NT2/D1 (cell line): ENCODE results near the gene ABCF2.

Experiments used
- SUZ12 ChIP-seq: IDR thresholded peaks from 2 replicates; pipeline ENCODE4 v1.6.1; 2011; ENCODE audit not compliant: insufficient read length, insufficient read depth; ENCODE audit errors: extremely low read depth
- YY1 ChIP-seq: IDR thresholded peaks from 2 replicates; pipeline ENCODE4 v1.6.1; 2011; ENCODE audit not compliant: insufficient read length, insufficient read depth
- ZNF274 ChIP-seq: IDR thresholded peaks from 2 replicates; pipeline ENCODE4 v1.6.1; 2011; ENCODE audit warnings: mild to moderate bottlenecking, low read depth, low read length

DNA sequence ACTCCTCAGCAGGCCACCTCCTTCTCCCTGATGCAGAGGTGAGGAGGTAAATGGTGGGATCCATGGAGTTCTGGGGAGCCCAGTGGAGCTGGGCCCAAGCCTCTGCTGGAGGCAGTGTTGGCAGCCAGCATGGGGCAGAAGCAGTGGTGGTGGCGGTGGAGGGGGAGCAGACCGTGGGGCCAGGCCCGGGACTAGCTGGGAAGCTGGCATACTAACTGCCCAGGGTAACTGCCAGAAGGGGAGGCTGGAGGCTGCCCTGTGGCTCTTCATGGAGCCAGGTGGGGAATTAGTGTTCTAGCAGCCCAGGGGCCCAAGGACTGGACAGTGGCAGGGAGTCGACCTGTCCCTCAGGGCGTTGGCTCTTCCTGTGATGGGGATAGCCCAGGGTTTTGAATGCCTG, 37.6 kb upstream of the ABCF2 start:
- TF ChIP-seq SUZ12 = no peak
- TF ChIP-seq ZNF274 = no peak
- TF ChIP-seq YY1 = no peak
